SJSA1 (cell line): ENCODE data around the gene USP24. TPM values are rescaled to one million over a fixed set of nuclear protein-coding genes. Genes with fewer than 3 reads are reported as not detected.

ENCODE experiments used
- DNase-seq, 2 experiments: peaks; one replicate each; pipeline ENCODE4 v3.0.0-alpha.2; 2015 to 2020; ENCODE audit warnings: low spot score in 2 of 2, low read depth in 1 of 2
- H3K27ac ChIP-seq: fragments of 250-450 bp; sonication (Bioruptor Pico); 2 replicates; pipeline ENCODE4 v1.5.1; 2020; ENCODE audit warnings: mild to moderate bottlenecking, moderate library complexity
- H3K27me3 ChIP-seq: fragments of 250-450 bp; sonication (Bioruptor Pico); replicated peaks from 2 replicates; pipeline ENCODE4 v1.5.1; 2020; ENCODE audit warnings: mild to moderate bottlenecking, moderate library complexity
- H3K36me3 ChIP-seq: fragments of 250-450 bp; sonication (Bioruptor Pico); 2 replicates; pipeline ENCODE4 v1.5.1; 2020; ENCODE audit warnings: mild to moderate bottlenecking
- H3K4me1 ChIP-seq: fragments of 250-450 bp; sonication (Bioruptor Pico); replicated peaks from 2 replicates; pipeline ENCODE4 v1.6.1; 2021; ENCODE audit warnings: mild to moderate bottlenecking
- H3K4me3 ChIP-seq: fragments of 250-450 bp; sonication (Bioruptor Pico); 2 replicates; pipeline ENCODE4 v1.5.1; 2020; ENCODE audit warnings: mild to moderate bottlenecking
- H3K9me3 ChIP-seq: fragments of 250-450 bp; sonication (Bioruptor Pico); replicated peaks from 2 replicates; pipeline ENCODE4 v1.5.1; 2020; ENCODE audit warnings: mild to moderate bottlenecking
- total RNA-seq: library from RNA; depleted of rRNA; stranded (reverse); fragments of >200 nt; shearing (Covaris generic); gene quantifications from 2 replicates; pipeline ENCODE4 v1.2.3, GENCODE V29; 2014

Gene USP24
- total RNA-seq, 1 experiment from 2014 or later = 24.4 TPM

GRCh38 chr1:55048453-55049270 lies 166.5 kb downstream of the USP24 start:
- DNase-seq = no peak
- Histone ChIP-seq H3K36me3 (no peaks in the 10 kb centered on the region), H3K4me3 (no peak overlapping the region), H3K4me1 (no peaks in the 10 kb centered on the region), H3K27me3 (no peaks in the 10 kb centered on the region), H3K9me3 (no peaks in the 10 kb centered on the region), H3K27ac (no peak overlapping the region)

- Histone ChIP-seq H3K27me3 (no peaks in the 10 kb centered on the region), H3K27ac (no peak overlapping the region), H3K4me3 (no peak overlapping the region), H3K4me1 (no peaks in the 10 kb centered on the region), H3K9me3 (no peaks in the 10 kb centered on the region), H3K36me3 (no peaks in the 10 kb centered on the region)
- DNase-seq = no peak
Observed at GRCh38 chr1:55047611-55048010, 167.6 kb downstream of the USP24 start.

GRCh38 chr1:55046871-55047270 lies 168.3 kb downstream of the USP24 start:
- DNase-seq = no peak
- Histone ChIP-seq H3K27ac (no peak overlapping the region), H3K9me3 (no peaks in the 10 kb centered on the region), H3K27me3 (peaks cover 5% of the 10 kb centered on the region), H3K36me3 (no peaks in the 10 kb centered on the region), H3K4me1 (no peaks in the 10 kb centered on the region), H3K4me3 (no peak overlapping the region)

GRCh38 chr1:55045430-55045829 lies 169.7 kb downstream of the USP24 start:
- H3K9me3 ChIP-seq = no peaks in the 10 kb centered on the region
- no peak overlapping the region for H3K4me3 ChIP-seq
- no peak overlapping the region for H3K27ac ChIP-seq
- H3K27me3 ChIP-seq = peaks cover 20% of the 10 kb centered on the region
- no peak for DNase-seq
- H3K36me3 ChIP-seq = no peaks in the 10 kb centered on the region
- no peaks in the 10 kb centered on the region for H3K4me1 ChIP-seq

- Histone ChIP-seq H3K27me3 (peaks cover 26% of the 10 kb centered on the region), H3K4me1 (peaks cover 1% of the 10 kb centered on the region; the same call in 1 of the 2 replicates), H3K4me3 (no peak overlapping the region), H3K27ac (no peak overlapping the region), H3K9me3 (no peaks in the 10 kb centered on the region), H3K36me3 (no peaks in the 10 kb centered on the region)
- no peak for DNase-seq
Observed at GRCh38 chr1:55044617-55045397, 170.4 kb downstream of the USP24 start.

- no peak overlapping the region for H3K4me3 ChIP-seq
- no peak for DNase-seq
- peaks cover 37% of the 10 kb centered on the region for H3K27me3 ChIP-seq
- no peaks in the 10 kb centered on the region for H3K36me3 ChIP-seq
- H3K9me3 ChIP-seq = no peaks in the 10 kb centered on the region; the same call in 1 of the 2 replicates
- H3K27ac ChIP-seq = no peak overlapping the region
- H3K4me1 ChIP-seq = peaks cover 6% of the 10 kb centered on the region; the same call in 1 of the 2 replicates
Observed at GRCh38 chr1:55043726-55044125, 171.4 kb downstream of the USP24 start.

GRCh38 chr1:55043011-55043410 lies 172.2 kb downstream of the USP24 start:
- Histone ChIP-seq H3K4me3 (no peak overlapping the region), H3K4me1 (peaks cover 6% of the 10 kb centered on the region; the same call in 1 of the 2 replicates), H3K27ac (no peak overlapping the region), H3K27me3 (peaks cover 44% of the 10 kb centered on the region), H3K9me3 (no peaks in the 10 kb centered on the region; the same call in 1 of the 2 replicates), H3K36me3 (no peaks in the 10 kb centered on the region)
- DNase-seq = no peak

GRCh38 chr1:55041613-55042012 lies 173.6 kb downstream of the USP24 start:
- Histone ChIP-seq H3K9me3 (no peaks in the 10 kb centered on the region; the same call in 1 of the 2 replicates), H3K4me3 (no peak overlapping the region), H3K27me3 (peaks cover 57% of the 10 kb centered on the region), H3K36me3 (no peaks in the 10 kb centered on the region), H3K4me1 (peaks cover 6% of the 10 kb centered on the region; the same call in 1 of the 2 replicates), H3K27ac (no peak overlapping the region)
- no peak for DNase-seq

- no peaks in the 10 kb centered on the region for H3K36me3 ChIP-seq
- H3K9me3 ChIP-seq = no peaks in the 10 kb centered on the region; the same call in 1 of the 2 replicates
- no peak for DNase-seq
- peaks cover 63% of the 10 kb centered on the region for H3K27me3 ChIP-seq
- H3K4me1 ChIP-seq = peaks cover 6% of the 10 kb centered on the region; the same call in 1 of the 2 replicates
- no peak overlapping the region for H3K27ac ChIP-seq
- H3K4me3 ChIP-seq = no peak overlapping the region
Observed at GRCh38 chr1:55040933-55041494, 174.2 kb downstream of the USP24 start.

- no peak overlapping the region for H3K27ac ChIP-seq
- no peak overlapping the region for H3K4me3 ChIP-seq
- H3K4me1 ChIP-seq = peaks cover 6% of the 10 kb centered on the region; the same call in 1 of the 2 replicates
- peaks cover 70% of the 10 kb centered on the region for H3K27me3 ChIP-seq
- no peaks in the 10 kb centered on the region; the same call in 1 of the 2 replicates for H3K9me3 ChIP-seq
- no peak for DNase-seq
- no peaks in the 10 kb centered on the region for H3K36me3 ChIP-seq
Observed at GRCh38 chr1:55040083-55040932, 174.9 kb downstream of the USP24 start.

GRCh38 chr1:55039342-55040082 lies 175.7 kb downstream of the USP24 start, which contains the start of gene PCSK9:
PCSK9 (plus strand) TSS chr1:55039548; CDS start chr1:55039838, 290 bp downstream.
- Histone ChIP-seq H3K27ac (no peak within 1 kb of the TSS), H3K4me3 (no peak within 1 kb of the TSS), H3K4me1 (peaks cover 6% of the 10 kb centered on the region; the same call in 1 of the 2 replicates), H3K36me3 (no peaks in the 10 kb centered on the region), H3K9me3 (no peaks in the 10 kb centered on the region; the same call in 1 of the 2 replicates), H3K27me3 (peaks cover 78% of the 10 kb centered on the region)
- no peak for DNase-seq

- Histone ChIP-seq H3K4me1 (peaks cover 6% of the 10 kb centered on the region; the same call in 1 of the 2 replicates), H3K4me3 (no peak overlapping the region), H3K27ac (no peak overlapping the region), H3K9me3 (no peaks in the 10 kb centered on the region; the same call in none of the 2 replicates), H3K36me3 (no peaks in the 10 kb centered on the region), H3K27me3 (peaks cover 81% of the 10 kb centered on the region)
- no peak for DNase-seq
Observed at GRCh38 chr1:55038974-55039341, 176.2 kb downstream of the USP24 start.
